Measurements from ENCODE around the gene RASA3. TPM values are rescaled to one million over a fixed set of nuclear protein-coding genes. Genes with fewer than 3 reads are reported as not detected.

RASA3 gene
- total RNA-seq, 1 experiment from 2014 or later: 0.95 TPM

GRCh38 chr13:113955691-113956090 is 176.7 kb downstream of the RASA3 start:
- intact Hi-C loops (cut with micrococcal nuclease; ENCODE audit: unreplicated experiment): no loop called here
- H3K36me3 Mint-ChIP-seq (ENCODE audit: insufficient read depth, unreplicated experiment): peaks cover 26% of the 10 kb centered on the region
- POLR2A ChIA-PET: no interaction called here
- no peak overlapping the region for H3K27ac Mint-ChIP-seq (ENCODE audit: unreplicated experiment)
- H3K27me3 Mint-ChIP-seq (ENCODE audit: insufficient read depth, unreplicated experiment): peaks cover 3% of the 10 kb centered on the region
- CTCF ChIA-PET: no interaction called here
- Histone ChIP-seq H3K27me3 (replicated peaks; ENCODE audit: control insufficient read depth, insufficient read depth, low read length) (no peaks in the 10 kb centered on the region), H3K4me1 (peaks cover 6% of the 10 kb centered on the region; the same call in 1 of the 2 replicates), H3K4me3 (ENCODE audit: low read depth, low read length) (no peak overlapping the region), H3K36me3 (ENCODE audit: control insufficient read depth, insufficient read depth, low read length) (no peaks in the 10 kb centered on the region), H3K9me3 (peaks cover 15% of the 10 kb centered on the region; the same call in 1 of the 2 replicates)
- no peaks in the 10 kb centered on the region for H3K4me1 Mint-ChIP-seq (ENCODE audit: low read depth, unreplicated experiment)
- no TSS peak for BruUV-seq (replicated peaks)
- no peak for TF ChIP-seq CTCF (IDR thresholded peaks at IDR 0.05; ENCODE audit: insufficient read depth in 1 of 2, low read depth in 1 of 2, low read length in 1 of 2, severe bottlenecking in 1 of 2, unreplicated experiment in 1 of 2)
- no peak for DNase-seq
- no peak overlapping the region for H3K4me3 Mint-ChIP-seq (ENCODE audit: unreplicated experiment)
- peaks cover 61% of the 10 kb centered on the region for H3K9me3 Mint-ChIP-seq (ENCODE audit: unreplicated experiment)

GRCh38 chr13:113955235-113955634 is 177.2 kb downstream of the RASA3 start:
- POLR2A ChIA-PET: no interaction called here
- Mint-ChIP-seq H3K27me3 (ENCODE audit: insufficient read depth, unreplicated experiment) (peaks cover 3% of the 10 kb centered on the region), H3K36me3 (ENCODE audit: insufficient read depth, unreplicated experiment) (peaks cover 26% of the 10 kb centered on the region), H3K4me1 (ENCODE audit: low read depth, unreplicated experiment) (no peaks in the 10 kb centered on the region), H3K9me3 (ENCODE audit: unreplicated experiment) (peaks cover 57% of the 10 kb centered on the region), H3K27ac (ENCODE audit: unreplicated experiment) (no peak overlapping the region), H3K4me3 (ENCODE audit: unreplicated experiment) (no peak overlapping the region)
- no peak for DNase-seq
- H3K36me3 ChIP-seq (ENCODE audit: control insufficient read depth, insufficient read depth, low read length): no peaks in the 10 kb centered on the region
- BruUV-seq (replicated peaks): no TSS peak
- no peak overlapping the region for H3K4me3 ChIP-seq (ENCODE audit: low read depth, low read length)
- intact Hi-C loops (cut with micrococcal nuclease; ENCODE audit: unreplicated experiment): no loop called here
- no peak for TF ChIP-seq CTCF (IDR thresholded peaks at IDR 0.05; ENCODE audit: insufficient read depth in 1 of 2, low read depth in 1 of 2, low read length in 1 of 2, severe bottlenecking in 1 of 2, unreplicated experiment in 1 of 2)
- peaks cover 15% of the 10 kb centered on the region; the same call in 1 of the 2 replicates for H3K9me3 ChIP-seq
- no peaks in the 10 kb centered on the region for H3K27me3 ChIP-seq (replicated peaks; ENCODE audit: control insufficient read depth, insufficient read depth, low read length)
- CTCF ChIA-PET: no interaction called here
- H3K4me1 ChIP-seq: peaks cover 8% of the 10 kb centered on the region; the same call in 1 of the 2 replicates

GRCh38 chr13:113954046-113954835 is 178.2 kb downstream of the RASA3 start:
- peaks cover 7% of the 10 kb centered on the region; the same call in 1 of the 2 replicates for H3K9me3 ChIP-seq
- POLR2A ChIA-PET: no interaction called here
- no peak for DNase-seq
- no peak overlapping the region for H3K4me3 ChIP-seq (ENCODE audit: low read depth, low read length)
- no peak overlapping the region for H3K4me3 Mint-ChIP-seq (ENCODE audit: unreplicated experiment)
- H3K36me3 Mint-ChIP-seq (ENCODE audit: insufficient read depth, unreplicated experiment): peaks cover 24% of the 10 kb centered on the region
- no peak overlapping the region for H3K27ac Mint-ChIP-seq (ENCODE audit: unreplicated experiment)
- intact Hi-C loops (cut with micrococcal nuclease; ENCODE audit: unreplicated experiment): no loop called here
- TF ChIP-seq CTCF (IDR thresholded peaks at IDR 0.05; ENCODE audit: insufficient read depth in 1 of 2, low read depth in 1 of 2, low read length in 1 of 2, severe bottlenecking in 1 of 2, unreplicated experiment in 1 of 2): no peak
- no peaks in the 10 kb centered on the region for H3K27me3 ChIP-seq (replicated peaks; ENCODE audit: control insufficient read depth, insufficient read depth, low read length)
- CTCF ChIA-PET: no interaction called here
- no TSS peak for BruUV-seq (replicated peaks)
- H3K27me3 Mint-ChIP-seq (ENCODE audit: insufficient read depth, unreplicated experiment): peaks cover 3% of the 10 kb centered on the region
- H3K9me3 Mint-ChIP-seq (ENCODE audit: unreplicated experiment): peaks cover 48% of the 10 kb centered on the region
- H3K36me3 ChIP-seq (ENCODE audit: control insufficient read depth, insufficient read depth, low read length): no peaks in the 10 kb centered on the region
- no peaks in the 10 kb centered on the region for H3K4me1 Mint-ChIP-seq (ENCODE audit: low read depth, unreplicated experiment)
- H3K4me1 ChIP-seq: peaks cover 8% of the 10 kb centered on the region; the same call in 1 of the 2 replicates
